ENCODE results near the gene FGF13.

The FGF13 gene

GRCh38 chrX:138711399-138712347 lies at the start of gene FGF13:
TSS of gene FGF13 (minus strand) at chrX:138711717. CDS start at chrX:138711003, 714 bp downstream.
- ChIA-PET CTCF (interaction anchor here (0.6 to 1.9 kb wide), 13 partner anchors 11 to 1255 kb away, joined by 3 to 8 read pairs (median 3); no protein-coding TSS in a partner anchor), POLR2A (interaction anchor here (0.5 to 1.3 kb wide), 4 partner anchors 361 to 1444 kb away, joined by 3 to 5 read pairs (median 3); no protein-coding TSS in a partner anchor)
- Histone ChIP-seq H3K36me3 (ENCODE audit: control insufficient read depth in 2 of 2, insufficient read depth in 1 of 2, low read length in 2 of 2) (no peaks in the 10 kb centered on the region), H3K9me3 (ENCODE audit: control insufficient read depth, insufficient read depth, low read depth, low read length) (no peaks in the 10 kb centered on the region), H3K4me1 (ENCODE audit: control insufficient read depth, insufficient read depth, low read length) (no peaks in the 10 kb centered on the region; the same call in 1 of the 2 replicates), H3K4me3 (ENCODE audit: low read depth, low read length) (peak within 1 kb of the TSS; percentile 46), H3K27ac (ENCODE audit: extremely low read depth, low read depth, low read length) (peak within 1 kb of the TSS; percentile 57; the same call in 1 of the 2 replicates)
- TF ChIP-seq SCRT1 (tag by site-specific recombination; IDR thresholded peaks at IDR 0.05; ENCODE audit: borderline replicate concordance) (peak; percentile 79), ZFP37 (tag by site-specific recombination; IDR thresholded peaks at IDR 0.05) (no peak), ZNF558 (tag by site-specific recombination; IDR thresholded peaks at IDR 0.05) (no peak), GLI4 (tag by site-specific recombination; IDR thresholded peaks at IDR 0.05) (no peak), ZSCAN16 (tag by site-specific recombination; IDR thresholded peaks at IDR 0.05) (no peak), ZNF121 (tag by site-specific recombination; IDR thresholded peaks at IDR 0.05) (no peak), KLF8 (tag by site-specific recombination; IDR thresholded peaks at IDR 0.05) (0 out of 2 replicates have a peak, but pooled peaks have one; percentile 20), ZNF175 (tag by site-specific recombination; IDR thresholded peaks at IDR 0.05) (no peak), BCL6B (tag by site-specific recombination; IDR thresholded peaks at IDR 0.05) (no peak), PATZ1 (tag by site-specific recombination; IDR thresholded peaks at IDR 0.05) (peak; percentile 31), HOXD13 (CRISPR knock-in tag; IDR thresholded peaks at IDR 0.05; ENCODE audit: borderline replicate concordance) (no peak), ZNF26 (tag by site-specific recombination; IDR thresholded peaks at IDR 0.05) (no peak), ZNF169 (tag by site-specific recombination; IDR thresholded peaks at IDR 0.05) (no peak), ZNF2 (tag by site-specific recombination; IDR thresholded peaks at IDR 0.05) (peak; percentile 84), ZNF19 (tag by site-specific recombination; IDR thresholded peaks at IDR 0.05; ENCODE audit: low read depth) (no peak), ZNF701 (tag by site-specific recombination; IDR thresholded peaks at IDR 0.05) (no peak), ZNF138 (tag by site-specific recombination; IDR thresholded peaks at IDR 0.05; ENCODE audit: borderline replicate concordance) (no peak), ZNF221 (tag by site-specific recombination; IDR thresholded peaks at IDR 0.05; ENCODE audit: borderline replicate concordance) (no peak), ZNF292 (tag by site-specific recombination; IDR thresholded peaks at IDR 0.05; ENCODE audit: borderline replicate concordance, low read depth) (no peak), ZNF174 (tag by site-specific recombination; IDR thresholded peaks at IDR 0.05) (no peak), ZNF514 (tag by site-specific recombination; IDR thresholded peaks at IDR 0.05) (no peak), ZNF302 (tag by site-specific recombination; IDR thresholded peaks at IDR 0.05; ENCODE audit: low read depth) (no peak), ZNF521 (tag by site-specific recombination; IDR thresholded peaks at IDR 0.05) (no peak), ZSCAN30 (tag by site-specific recombination; IDR thresholded peaks at IDR 0.05) (no peak), ZNF580 (tag by site-specific recombination; IDR thresholded peaks at IDR 0.05) (no peak), ZNF645 (tag by site-specific recombination; IDR thresholded peaks at IDR 0.05) (no peak), ZNF155 (tag by site-specific recombination; IDR thresholded peaks at IDR 0.05) (no peak), ZNF510 (tag by site-specific recombination; IDR thresholded peaks at IDR 0.05; ENCODE audit: insufficient replicate concordance) (no peak), ZNF398 (tag by site-specific recombination; IDR thresholded peaks at IDR 0.05) (peak; percentile 42)

All from HEK293 (cell line).